ENCODE measurements around the gene GSTM3.

GSTM3 gene

DNA sequence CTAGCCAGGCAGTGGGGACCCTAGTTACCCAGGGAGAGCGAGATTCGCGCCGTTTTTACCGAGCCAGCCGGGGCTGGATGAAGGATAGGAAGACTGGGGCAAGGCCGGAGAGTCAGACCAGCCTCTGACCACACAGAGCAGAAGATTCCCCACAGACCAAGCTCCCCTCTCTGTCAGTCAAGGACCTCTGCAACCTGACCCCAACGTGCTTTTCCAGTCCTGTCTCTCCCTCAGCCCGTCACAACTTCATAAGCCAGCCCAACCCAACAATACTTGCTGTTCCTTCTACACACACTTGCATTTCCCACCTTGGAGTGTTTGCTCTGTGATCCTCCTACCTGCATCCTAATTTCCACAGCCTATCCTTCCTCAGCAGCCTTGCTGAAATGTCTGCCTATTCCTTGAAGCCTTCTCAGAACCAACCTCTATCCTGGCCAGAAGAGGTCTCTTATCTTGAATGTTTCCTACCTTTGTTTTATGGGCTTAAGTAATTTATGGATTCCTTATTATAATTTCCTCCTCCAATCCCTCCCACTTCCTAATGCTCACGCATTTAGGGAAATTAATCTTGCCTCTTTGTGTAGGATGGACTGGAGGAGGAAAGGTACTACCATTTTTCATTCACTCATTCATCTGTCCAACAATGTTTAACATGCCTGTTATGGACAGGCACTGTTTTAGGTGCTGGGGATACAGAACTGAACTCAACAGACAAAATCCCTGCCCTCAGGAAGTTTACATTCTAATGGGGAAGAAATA, at the start of gene GSTM3:
Gene GSTM3, minus strand, starts transcription at position 424 of the 759 bp plus-strand sequence. CDS start 751 bp downstream, outside the sequence.
- ATAC-seq: peak in 1 of 2 donors; percentile 26

DNA sequence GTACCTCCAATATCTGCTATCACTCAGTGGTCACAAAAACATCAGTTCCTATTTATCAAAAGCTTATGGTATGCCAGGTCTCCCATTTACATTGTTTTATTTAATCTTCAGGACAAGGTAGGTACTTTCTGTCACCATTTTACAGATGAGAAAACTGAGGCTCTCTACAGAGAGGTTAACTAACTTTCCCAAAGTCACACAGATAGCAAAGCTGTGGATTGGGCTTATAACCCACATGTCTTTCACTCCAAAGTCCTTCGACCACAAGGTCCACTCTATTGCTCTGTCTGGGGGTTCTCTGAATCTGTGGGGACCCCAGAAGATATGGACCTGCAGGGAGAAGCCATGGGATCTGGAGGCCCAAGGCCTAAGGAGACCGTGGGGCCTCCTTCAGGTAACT, 49.5 kb upstream of the GSTM3 start:
- ATAC-seq: no peak

DNA sequence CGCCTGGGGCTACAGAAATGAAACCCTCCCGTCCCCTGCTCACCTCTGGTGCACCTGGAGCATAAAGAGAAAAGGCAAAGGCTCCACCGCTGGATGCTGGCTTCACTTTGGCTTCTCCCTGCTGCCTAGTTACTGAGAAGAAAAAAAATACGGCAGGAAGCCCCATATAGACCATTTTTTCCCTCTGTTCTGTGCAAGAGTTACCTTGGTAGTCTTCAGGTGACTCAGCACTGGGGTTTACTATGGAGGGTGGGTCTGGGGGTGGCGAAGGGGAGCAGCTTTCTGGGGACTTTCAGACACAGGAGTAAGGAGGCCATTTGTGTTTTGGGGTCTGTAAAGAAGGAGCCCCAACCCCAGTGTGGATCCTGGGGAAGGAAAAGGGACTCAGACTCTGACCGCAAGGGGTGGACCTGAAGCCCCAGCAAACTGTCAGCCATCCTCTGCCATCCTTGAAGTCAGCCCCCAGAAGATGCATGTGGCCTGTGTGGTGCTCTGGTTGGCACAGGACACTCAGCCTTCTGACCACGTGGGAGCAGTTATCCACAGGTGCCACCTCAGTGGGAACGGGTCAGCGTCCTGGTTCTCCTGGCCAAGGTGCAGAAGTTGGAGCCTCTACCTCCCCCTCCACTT, 48.8 kb upstream of the GSTM3 start:
- no peak for ATAC-seq

DNA sequence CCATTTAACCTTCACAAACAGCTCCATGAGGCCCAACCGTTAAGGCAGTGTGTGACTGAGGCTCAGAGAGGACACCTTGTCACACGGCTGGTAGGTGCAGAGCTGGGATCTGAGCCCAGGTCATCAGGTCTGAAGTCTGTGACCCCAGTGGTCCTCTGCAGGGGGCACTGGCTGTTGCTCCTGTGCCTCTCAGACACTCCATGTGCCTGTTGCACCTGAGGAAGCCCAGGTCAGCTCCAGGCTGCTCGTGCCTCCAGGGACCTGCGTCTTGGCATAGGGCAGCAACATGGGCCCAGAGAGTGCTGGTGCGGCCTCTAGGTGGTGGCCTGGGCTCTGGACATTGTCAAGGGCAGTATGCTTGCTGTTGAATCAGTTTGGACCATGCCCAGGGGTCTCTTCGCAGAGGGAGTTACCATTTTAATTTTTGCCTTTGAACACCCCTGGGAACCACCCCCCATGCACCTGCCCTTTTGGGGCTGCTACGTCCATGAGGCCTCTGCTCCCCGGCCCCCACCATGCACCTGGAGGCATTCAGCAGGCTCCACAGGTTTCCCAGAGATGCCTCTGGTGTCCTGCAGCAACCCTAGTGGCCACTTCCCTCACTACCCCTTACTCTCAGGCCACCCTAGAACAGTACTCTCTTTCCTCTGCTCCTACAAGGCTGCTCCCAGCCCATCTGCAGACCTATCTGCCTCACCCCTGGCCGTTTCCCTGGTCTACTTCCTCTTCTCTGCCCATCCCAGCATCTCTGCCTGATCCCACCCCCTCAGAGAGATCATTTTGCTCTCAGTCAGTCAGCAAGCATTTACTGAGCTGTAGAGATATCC, 48.1 kb upstream of the GSTM3 start:
- no peak for ATAC-seq

DNA sequence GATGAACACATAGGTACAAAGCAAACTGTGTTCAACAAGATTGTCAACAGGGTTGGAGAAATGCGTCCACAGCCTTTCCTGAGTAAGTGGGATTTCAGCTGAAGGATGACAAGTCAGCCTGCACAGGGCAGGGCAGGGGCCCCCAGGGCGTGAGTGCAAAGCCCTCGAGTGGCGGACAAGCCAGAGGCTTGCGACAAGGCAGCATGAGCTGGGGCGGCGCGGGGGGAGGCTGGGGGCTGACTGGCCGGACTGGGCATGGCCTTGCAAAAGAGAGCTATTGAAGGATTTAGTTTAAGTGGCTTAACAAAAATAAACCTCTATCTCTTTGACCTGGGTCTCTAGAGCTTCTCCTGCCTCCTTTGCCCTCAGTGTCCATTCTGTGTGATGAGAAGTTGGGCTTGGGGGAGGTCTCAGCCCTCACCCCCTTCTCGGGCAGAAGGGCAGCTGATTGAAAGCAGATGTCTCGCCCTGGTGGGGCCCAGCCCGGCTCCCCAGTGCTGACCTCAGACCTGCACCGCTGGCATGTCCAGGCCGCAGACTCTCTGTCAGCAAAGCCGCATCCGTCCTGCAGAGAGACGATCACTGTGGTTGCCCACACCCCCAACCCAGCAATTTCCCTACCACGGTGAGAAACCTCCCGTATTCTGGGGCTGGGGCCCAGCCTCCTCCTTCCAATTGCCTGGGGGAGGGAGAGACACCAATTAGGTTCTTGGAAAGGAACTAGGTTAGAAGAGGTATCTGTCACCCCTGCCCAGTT, 47.2 kb upstream of the GSTM3 start:
- no peak for ATAC-seq

DNA sequence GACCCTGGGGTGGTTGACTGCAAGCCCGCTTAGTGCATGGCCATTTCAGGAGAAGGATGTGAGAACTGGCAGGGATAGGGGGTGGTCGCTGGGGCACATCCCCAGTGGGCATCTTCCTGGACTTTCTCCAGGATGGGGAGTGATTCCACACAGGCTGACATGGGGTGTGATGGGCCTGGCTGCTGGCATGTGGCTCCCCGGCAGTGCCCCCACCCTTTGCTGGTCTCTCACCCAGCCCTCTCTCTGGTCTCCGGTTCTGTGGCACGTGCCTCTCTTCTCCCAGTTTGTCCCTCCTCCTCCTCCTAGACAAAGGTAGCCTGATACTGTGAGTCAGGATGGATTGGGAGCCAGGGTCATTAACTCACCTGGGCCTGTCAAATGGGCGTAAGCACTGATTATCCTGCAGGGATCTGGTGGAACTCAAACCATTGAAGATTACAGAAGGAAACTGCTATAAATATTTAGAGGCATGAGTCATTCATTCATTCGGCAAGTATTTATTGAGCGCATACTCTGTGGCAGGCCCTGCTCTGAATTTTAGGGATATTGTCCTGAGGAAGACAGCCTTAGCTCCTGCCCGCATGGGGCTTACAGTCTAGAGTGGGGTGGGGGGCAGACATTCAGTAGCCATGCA, 46.5 kb upstream of the GSTM3 start:
- no peak for ATAC-seq

DNA sequence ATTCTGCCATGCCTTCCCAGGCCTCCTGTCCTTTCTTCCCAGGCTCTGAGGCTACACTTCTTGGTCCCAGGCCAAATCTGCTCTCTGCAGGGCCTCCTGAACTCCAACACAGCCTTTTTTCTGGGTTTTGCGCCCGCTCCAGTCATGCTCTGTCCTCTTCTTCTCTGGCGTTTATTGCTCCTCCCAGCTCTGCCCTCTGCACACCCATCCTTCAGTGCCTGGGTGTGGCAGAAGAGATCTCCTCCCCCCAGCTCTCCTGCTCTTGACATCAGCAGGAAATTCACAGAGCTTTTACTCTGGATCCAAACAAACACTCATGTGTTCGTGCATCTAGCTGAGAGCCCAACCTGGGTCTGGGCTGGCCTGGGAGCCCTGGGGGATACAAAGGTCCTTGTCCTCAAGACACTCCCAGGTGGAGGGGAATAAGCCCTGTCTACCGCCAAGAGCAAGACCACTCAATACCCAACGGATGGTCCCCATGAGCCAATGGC, 45.7 kb upstream of the GSTM3 start:
- no peak for ATAC-seq

DNA sequence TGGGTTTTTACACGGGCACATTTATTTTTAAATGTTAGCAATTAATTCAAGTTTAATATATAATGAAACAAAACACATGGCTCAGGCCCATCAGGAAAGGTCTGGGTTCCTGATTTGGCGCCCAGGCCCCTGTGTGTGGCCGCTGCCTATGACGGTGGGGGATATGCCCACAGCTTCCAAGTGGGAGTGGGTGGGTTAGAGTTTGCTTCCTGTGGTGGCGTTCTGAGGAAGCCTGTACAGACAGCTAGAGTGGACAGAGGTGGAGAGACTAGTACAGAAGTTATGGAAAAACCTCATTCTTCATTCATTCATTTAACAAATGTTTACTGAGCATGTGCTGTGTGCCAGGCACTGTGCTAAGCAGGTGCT, 45.3 kb upstream of the GSTM3 start:
- ATAC-seq: no peak

DNA sequence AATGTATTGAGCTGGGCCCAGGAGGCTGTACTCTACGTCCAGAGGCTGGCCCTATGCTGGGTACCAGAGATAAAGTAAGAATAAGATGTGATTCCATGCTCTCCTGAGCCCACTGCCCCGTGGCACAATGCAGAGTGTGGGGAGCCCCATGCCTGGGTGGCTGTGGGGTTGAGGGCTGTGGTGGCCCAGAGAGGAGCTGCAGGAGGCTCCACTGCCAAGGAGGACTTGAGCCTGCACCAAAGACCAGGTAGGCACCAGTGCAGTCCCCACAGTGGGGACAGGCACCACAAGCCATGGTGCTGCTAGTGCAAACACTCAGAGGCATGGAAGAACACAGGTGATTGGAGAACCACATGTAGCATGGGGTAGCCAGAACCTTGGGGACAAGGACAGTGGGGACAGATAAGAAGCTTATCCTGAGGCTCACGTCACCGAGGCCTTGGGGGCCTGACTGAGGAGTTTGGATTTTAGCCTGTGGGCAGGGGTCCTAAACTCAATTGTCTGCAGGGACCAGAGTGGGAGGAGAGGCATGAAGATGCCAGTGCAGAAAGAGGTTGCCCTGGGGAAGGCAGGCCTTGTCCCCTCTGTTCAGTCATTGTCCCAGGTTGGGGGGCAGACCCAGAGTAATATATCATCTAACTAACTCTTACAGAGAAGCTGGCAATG, 44.7 kb upstream of the GSTM3 start:
- ATAC-seq: no peak

DNA sequence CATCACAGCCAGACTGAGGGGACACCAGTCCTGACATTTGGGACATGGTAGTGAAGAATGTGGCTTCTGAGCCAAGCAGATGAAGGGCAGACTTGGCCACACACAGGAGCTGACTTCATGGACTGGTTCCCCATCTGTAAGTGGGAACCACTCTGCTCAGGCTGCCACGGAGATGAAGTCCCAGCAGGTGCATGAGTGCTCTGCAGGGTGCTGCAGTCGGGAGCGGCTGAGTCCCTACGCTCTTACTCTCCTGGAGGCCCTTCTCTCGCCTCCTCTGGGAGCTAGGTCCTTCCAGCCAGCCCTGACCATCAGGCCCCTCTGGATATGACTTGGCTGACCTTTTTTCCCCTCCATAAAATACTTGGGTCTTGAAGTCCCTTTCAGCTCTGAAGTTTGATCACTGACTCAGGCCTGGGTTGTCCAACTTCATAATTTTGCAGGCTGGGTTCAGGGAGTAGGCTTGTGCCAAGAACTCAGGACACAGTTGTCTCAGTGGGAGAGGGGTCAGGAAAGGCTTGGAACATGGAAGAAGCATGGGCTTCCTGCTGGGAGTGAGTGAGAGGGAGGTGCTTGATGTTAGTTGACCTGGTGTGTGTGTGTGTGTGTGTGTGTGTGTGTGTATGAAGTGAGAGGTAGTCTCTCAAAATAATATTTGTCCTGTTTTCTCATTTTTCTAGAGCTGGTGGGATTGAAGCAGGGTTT, 43.9 kb upstream of the GSTM3 start:
- ATAC-seq: no peak

DNA sequence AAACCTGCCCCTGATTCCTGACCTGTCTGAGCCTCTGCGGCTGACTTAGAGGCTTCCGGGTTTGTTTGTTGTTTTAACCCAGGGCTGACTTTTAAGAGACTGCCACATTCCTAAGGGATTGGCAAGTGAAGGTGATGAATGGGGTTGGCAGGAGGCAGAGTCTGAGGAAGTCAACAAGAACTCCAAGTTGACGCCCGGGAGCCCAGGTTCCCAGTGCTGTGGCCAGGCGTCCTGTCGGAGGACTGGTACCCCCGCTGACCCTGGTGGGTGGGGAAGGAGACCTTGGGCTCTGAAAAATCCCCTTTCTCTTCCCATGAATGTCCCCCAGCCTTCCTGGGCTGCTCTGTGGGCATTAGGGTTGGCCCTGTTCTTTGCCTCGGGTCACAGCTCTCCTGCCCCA, 42.6 kb upstream of the GSTM3 start:
- ATAC-seq: no peak

DNA sequence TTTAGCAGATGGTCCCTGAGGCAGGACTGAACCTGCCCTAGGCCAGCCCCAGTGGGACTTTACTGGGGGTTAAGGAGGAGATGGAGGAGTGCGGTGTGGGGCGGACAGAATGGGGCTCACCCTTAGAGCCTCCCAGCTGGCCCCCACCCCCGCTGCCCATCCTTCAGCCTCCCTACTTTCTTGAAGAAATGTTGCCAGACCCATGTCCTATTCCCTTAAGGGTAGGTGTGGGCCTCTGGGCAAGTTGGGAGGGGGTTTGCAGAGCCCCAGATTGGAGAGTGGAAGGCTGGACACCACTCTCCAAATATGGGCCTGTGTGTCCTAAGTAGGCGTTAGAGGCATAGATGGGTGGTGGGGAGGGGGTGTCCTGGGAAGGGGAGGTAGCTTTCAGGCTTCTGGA, 42.1 kb upstream of the GSTM3 start:
- no peak for ATAC-seq

DNA sequence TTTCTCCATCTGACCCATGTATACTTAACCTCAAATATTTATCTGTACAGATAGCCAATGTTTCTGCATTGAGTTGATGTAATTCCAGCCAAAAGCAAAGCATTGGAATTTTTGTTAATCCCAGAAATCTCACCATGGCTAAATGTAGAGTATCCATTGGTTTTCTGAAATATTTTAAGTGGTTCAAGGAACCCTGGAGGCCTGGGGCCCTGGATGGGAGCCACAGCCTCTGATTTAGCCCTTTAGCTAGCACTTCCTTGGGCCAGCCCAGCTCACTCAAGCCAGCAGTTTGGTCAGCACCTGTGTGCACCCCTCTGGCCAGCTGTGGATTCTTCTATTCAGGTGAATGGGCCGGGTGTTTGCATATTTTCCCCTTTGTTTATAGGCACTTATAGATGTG, 41.7 kb upstream of the GSTM3 start:
- no peak for ATAC-seq

DNA sequence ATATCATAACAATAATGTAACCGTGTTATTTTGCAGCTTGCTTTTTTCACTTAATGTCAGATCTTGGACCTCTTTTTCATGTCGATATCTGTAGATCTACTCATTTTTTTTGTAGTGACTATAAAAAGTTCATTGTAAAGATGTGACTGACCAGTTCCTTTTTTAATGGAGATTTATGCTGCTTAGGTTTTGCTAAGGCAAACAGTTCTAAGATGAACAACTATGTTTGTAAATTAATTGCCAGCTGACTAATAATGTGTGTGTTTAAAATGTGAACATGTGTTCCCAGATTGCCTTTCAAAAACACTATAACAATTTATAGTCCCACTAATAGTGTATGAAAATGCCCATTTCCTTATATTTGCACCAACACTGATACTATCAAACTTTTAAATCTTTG, 41.0 kb upstream of the GSTM3 start:
- ATAC-seq: no peak

DNA sequence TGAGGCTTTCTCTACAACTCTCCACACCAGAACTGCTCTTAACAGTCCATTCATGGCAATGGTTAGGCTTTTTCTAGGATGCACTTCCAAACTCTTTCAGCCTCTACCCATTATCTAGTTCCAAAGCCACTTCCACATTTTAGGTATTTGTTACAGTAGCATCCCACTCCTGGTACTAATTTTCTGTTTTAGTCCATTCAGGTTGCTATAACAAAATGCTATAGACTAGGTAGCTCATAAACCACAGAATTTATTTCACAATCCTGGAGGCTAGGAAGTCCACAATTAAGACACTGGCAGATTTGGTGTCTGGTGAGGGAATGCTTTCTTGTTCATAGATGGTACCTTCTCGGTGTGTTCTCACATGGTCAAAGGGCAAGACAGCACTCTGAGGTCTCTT, 40.1 kb upstream of the GSTM3 start:
- ATAC-seq: no peak

DNA sequence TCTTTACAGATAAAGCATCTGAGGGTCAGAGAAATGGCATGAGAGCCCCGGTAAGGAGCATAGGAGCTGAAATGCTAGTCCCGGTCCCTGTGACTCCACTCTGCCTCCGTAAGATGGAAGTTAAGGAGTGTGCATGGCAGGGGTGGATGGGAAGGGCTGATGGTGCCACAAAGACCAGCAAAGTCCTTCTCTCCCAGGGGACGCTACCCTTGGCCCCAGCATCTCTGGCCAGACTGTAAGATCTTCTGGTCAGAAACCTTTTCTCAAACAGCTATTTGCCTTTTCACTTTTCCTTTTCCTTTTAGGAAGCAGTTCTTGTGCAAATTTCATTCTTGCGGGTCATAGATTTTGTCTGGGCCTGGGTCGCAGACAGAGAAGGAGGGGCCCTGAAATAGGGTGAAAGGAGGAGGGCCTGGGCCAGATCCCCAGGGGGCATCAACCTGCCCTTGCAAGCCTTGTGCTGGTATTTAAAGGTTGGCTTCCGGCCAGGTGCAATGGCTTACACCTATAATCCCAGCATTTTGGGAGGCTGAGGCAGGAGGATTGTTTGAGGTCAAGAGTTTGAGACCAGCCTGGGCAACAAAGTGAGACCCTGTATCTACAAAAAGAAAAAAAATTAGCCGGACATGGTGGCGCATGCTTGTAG, 37.3 kb upstream of the GSTM3 start:
- no peak for ATAC-seq

DNA sequence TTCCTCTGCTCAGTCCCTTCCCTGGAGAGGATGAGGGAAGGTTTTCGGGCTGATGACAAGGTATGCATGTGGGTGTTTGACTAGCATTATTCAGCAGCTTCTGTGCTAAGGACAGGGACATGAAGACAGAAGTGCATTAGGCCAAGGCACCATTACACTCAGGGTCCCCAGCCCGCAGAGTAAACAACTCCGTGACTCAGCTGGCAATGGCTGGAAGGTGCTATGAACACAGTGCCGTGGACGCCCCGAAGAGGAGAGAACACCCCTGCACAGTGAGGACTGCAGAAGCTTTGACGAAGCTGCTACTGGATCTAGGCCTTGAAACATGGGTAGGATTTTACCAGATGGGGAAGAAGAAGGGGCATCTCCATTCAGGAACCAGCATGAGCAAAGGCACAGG, 36.6 kb upstream of the GSTM3 start:
- no peak for ATAC-seq

DNA sequence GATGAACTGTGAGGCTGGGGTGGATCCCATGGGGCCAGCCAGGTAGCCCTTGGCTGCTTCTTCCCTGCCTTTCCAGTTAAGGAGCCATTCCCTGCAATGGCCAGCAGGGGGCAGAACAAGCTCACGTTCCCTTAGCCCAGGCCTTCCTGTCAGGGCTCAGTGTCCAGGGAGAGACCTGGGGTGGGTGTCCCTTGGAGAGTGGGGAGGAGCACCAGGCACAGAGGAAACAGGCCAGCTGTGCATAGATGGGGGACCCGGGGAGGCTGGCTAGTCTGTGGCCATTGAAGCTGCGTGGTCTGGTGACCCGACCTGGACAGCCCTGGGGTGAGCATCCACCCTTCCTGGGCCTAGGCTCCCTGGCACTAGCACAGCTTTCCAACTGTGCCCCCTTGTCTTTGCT, 36.1 kb upstream of the GSTM3 start:
- peak; percentile 77 for ATAC-seq

DNA sequence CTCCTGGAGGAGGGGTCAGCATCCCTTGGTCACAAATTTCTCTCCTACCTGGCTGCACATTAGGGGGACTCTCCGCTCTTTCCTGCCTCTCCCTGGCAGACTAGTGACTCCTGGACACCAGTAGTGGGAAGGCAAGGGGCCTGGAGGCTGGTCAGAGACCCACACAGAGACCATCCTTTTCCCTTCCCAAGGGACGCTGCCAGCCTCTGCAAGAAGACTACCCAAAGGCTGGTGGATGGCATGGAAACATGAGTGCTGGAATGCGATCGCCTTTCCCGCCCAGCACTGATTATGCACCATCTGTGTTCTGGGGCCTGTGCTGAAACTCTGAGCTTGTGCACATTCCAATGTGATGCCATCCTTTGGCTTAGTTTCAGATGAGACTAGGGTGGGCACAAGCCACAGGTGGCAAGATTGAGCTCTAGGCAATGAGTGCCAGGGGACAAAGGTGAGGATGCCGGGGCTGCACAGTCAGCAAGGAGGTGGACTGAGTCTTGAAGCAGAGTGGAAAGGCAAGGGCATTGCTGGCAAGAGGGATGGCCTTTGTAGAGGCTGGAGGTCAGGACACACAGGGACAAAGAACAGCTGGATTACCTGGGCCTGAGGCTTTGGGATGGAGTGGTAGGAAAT, 35.5 kb upstream of the GSTM3 start:
- no peak for ATAC-seq

DNA sequence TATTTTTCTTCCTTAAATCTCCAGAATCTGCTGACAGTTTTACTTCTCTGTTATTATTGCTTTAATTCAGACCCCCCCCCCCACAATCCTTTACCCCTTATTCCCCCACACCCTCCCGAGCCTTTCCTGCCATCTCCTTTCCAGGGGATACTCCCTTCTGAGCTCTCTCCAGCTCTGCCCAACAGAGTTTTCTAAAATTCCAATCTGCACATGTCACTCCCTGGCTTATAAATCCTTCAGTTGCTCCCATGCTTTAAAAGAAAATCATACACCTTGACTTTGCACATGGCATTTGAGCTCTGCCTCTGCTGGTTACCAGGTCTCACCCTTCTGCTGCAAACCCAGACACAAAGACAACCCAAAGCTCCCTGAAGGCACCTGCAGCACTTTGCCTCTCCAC, 34.6 kb upstream of the GSTM3 start:
- ATAC-seq: no peak
